A549 (cell line): ENCODE results near the gene CMPK2. TPM values are rescaled to one million over a fixed set of nuclear protein-coding genes. Genes with fewer than 3 reads are reported as not detected.

Experiments used
- ATAC-seq, 2 experiments: fragments of 200-7000 bp in 1 of 2; fragments of >200 bp in 1 of 2; cut with Nextera tagmentation in 1 of 2; cut with Tn5 transposase in 1 of 2; 3 replicates each; pipeline versions ENCODE4 v1.8.0 to v1.9.1; 2018 to 2020; ENCODE audit warnings: mild to moderate bottlenecking in 1 of 2, moderate library complexity in 1 of 2
- CTCF ChIA-PET: fragments of 300-600 bp; sonication (Branson Sonifier 250); formaldehyde crosslinking; extraction: SDS; loops from one replicate; lab custom pipeline; 2021; ENCODE audit warnings: antibody characterized with exemption, inconsistent platforms; lab: Yijun Ruan, JAX
- POLR2A ChIA-PET: fragments of 350-600 bp; formaldehyde crosslinking; extraction: SDS; loops from one replicate; lab custom pipeline; 2021; ENCODE audit warnings: antibody characterized with exemption, inconsistent platforms; lab: Yijun Ruan, JAX
- DNase-seq, 2 experiments: peaks; one replicate each; pipeline versions ENCODE4 v3.0.0 to v3.0.0-alpha.2; 2011 to 2016; ENCODE audit warnings: low read depth in 1 of 2, low spot score in 1 of 2
- FAIRE-seq: peaks from 2 replicates; lab custom pipeline; 2011; peaks lifted over from hg19 to GRCh38; lab: Jason Lieb, UNC
- H3K27ac ChIP-seq, 2 experiments: fragments of >200 bp; sonication (Bioruptor Twin); formaldehyde crosslinking; 3 replicates each; pipeline ENCODE4 v1.5.1; 2016 to 2017
- H3K4me1 ChIP-seq: fragments of >200 bp; sonication (Bioruptor Twin); formaldehyde crosslinking; 3 replicates; pipeline ENCODE4 v1.6.1; 2016
- H3K4me2 ChIP-seq: fragments of >200 bp; sonication (Bioruptor Twin); formaldehyde crosslinking; 3 replicates; pipeline ENCODE4 v1.6.1; 2016
- H3K4me3 ChIP-seq: fragments of >200 bp; sonication (Bioruptor Twin); formaldehyde crosslinking; 3 replicates; pipeline ENCODE4 v1.5.1; 2016
- H3K9me3 ChIP-seq: fragments of >200 bp; sonication (Bioruptor Twin); formaldehyde crosslinking; 3 replicates; pipeline ENCODE4 v1.6.1; 2016
- BHLHE40 ChIP-seq: IDR thresholded peaks from 2 replicates; pipeline ENCODE4 v1.6.1; 2012; ENCODE audit warnings: low read depth, low read length, inconsistent platforms
- CEBPB ChIP-seq, 2 experiments: fragments of >200 bp in 1 of 2; sonication (Bioruptor Twin) in 1 of 2; formaldehyde crosslinking in 1 of 2; IDR thresholded peaks; 2 replicates each; pipeline ENCODE4 v1.6.1; 2012 to 2016
- CTCF ChIP-seq: fragments of >200 bp; sonication (Bioruptor Twin); formaldehyde crosslinking; IDR thresholded peaks from 3 replicates; pipeline ENCODE4 v1.5.1; 2016
- EHF ChIP-seq: fragments of 250-450 bp; sonication (Bioruptor Pico); IDR thresholded peaks from 2 replicates; pipeline ENCODE4 v1.5.0; 2020; ENCODE audit warnings: mild to moderate bottlenecking
- EHMT2 ChIP-seq: fragments of 200-600 bp; sonication (generic); IDR thresholded peaks from 2 replicates; pipeline ENCODE4 v1.6.1; 2016; ENCODE audit warnings: antibody characterized with exemption, low read depth, mild to moderate bottlenecking, moderate library complexity
- FOSL2 ChIP-seq, 2 experiments: fragments of 450-650 bp in 1 of 2; fragments of >200 bp in 1 of 2; sonication (Bioruptor Twin) in 1 of 2; formaldehyde crosslinking; IDR thresholded peaks; 2 replicates each; pipeline versions ENCODE4 v1.5.0 to v1.6.1; 2016 to 2020; ENCODE audit warnings: mild to moderate bottlenecking in 1 of 2, moderate library complexity in 1 of 2
- FOXS1 ChIP-seq: fragments of 250-450 bp; sonication (Bioruptor Pico); IDR thresholded peaks from 2 replicates; pipeline ENCODE4 v1.5.0; 2020; ENCODE audit warnings: mild to moderate bottlenecking, moderate library complexity
- HES2 ChIP-seq: fragments of >200 bp; sonication (Bioruptor Twin); formaldehyde crosslinking; IDR thresholded peaks from 2 replicates; pipeline ENCODE4 v1.6.1; 2016
- HOXA7 ChIP-seq: fragments of 250-450 bp; sonication (Bioruptor Pico); IDR thresholded peaks from 2 replicates; pipeline ENCODE4 v1.5.0; 2020; ENCODE audit warnings: mild to moderate bottlenecking, moderate library complexity
- HOXB13 ChIP-seq: fragments of 250-450 bp; sonication (Bioruptor Pico); IDR thresholded peaks from 2 replicates; pipeline ENCODE4 v1.5.0; 2020; ENCODE audit warnings: low read depth, mild to moderate bottlenecking, moderate library complexity
- JUN ChIP-seq, 2 experiments: fragments of >200 bp; sonication (Bioruptor Twin); formaldehyde crosslinking; IDR thresholded peaks; 2 replicates in 1 of 2; 3 replicates in 1 of 2; pipeline ENCODE4 v1.6.1; 2016 to 2017
- JUNB ChIP-seq: fragments of >200 bp; sonication (Bioruptor Twin); formaldehyde crosslinking; IDR thresholded peaks from 2 replicates; pipeline ENCODE4 v1.6.1; 2016
- KDM1A ChIP-seq: fragments of 200-600 bp; sonication (generic); IDR thresholded peaks from 2 replicates; pipeline ENCODE4 v1.6.1; 2016; ENCODE audit warnings: low read depth, mild to moderate bottlenecking
- MYC ChIP-seq: IDR thresholded peaks from 2 replicates; pipeline ENCODE4 v1.6.1; 2012; ENCODE audit warnings: mild to moderate bottlenecking, inconsistent platforms, low read length, improper control_type of control experiment, borderline replicate concordance
- NFE2L2 ChIP-seq: fragments of 150-350 bp; conservative IDR thresholded peaks from 2 replicates; pipeline ENCODE4 v1.6.1; 2014; ENCODE audit warnings: low read length
- PHF8 ChIP-seq: fragments of 200-600 bp; sonication (generic); IDR thresholded peaks from 2 replicates; pipeline ENCODE4 v1.6.1; 2016; ENCODE audit warnings: low read depth, mild to moderate bottlenecking, antibody characterized with exemption, moderate library complexity, borderline replicate concordance
- POLR2AphosphoS2 ChIP-seq: conservative IDR thresholded peaks from 2 replicates; pipeline ENCODE4 v1.6.1; 2012; ENCODE audit warnings: low read length, improper control_type of control experiment, inconsistent platforms
- RAD21 ChIP-seq, 2 experiments: fragments of >200 bp in 1 of 2; sonication (Bioruptor Twin) in 1 of 2; formaldehyde crosslinking in 1 of 2; IDR thresholded peaks in 1 of 2; conservative IDR thresholded peaks in 1 of 2; 2 replicates in 1 of 2; 3 replicates in 1 of 2; pipeline ENCODE4 v1.6.1; 2012 to 2018; ENCODE audit warnings: inconsistent platforms in 1 of 2
- USF2 ChIP-seq: fragments of 450-650 bp; IDR thresholded peaks from 2 replicates; pipeline ENCODE4 v1.6.1; 2014; ENCODE audit warnings: antibody characterized with exemption
- ZNF302 ChIP-seq: fragments of 250-450 bp; sonication (Bioruptor Pico); IDR thresholded peaks from 2 replicates; pipeline ENCODE4 v1.9.0; 2021; ENCODE audit warnings: inconsistent platforms, mild to moderate bottlenecking, moderate library complexity
- ZSCAN20 ChIP-seq: fragments of 250-450 bp; sonication (Bioruptor Pico); IDR thresholded peaks from 2 replicates; pipeline ENCODE4 v1.8.0; 2022; ENCODE audit warnings: mild to moderate bottlenecking, moderate library complexity
- WGBS: methylation state at CpG from one replicate; pipeline ENCODE4 v1.1.6; 2017; ENCODE audit errors: missing lambda C conversion rate; 5-methylcytosine and 5-hydroxymethylcytosine counted together
- polyA plus RNA-seq, 4 experiments: library from polyadenylated mRNA; depleted of rRNA in 3 of 4; stranded (reverse); fragments of >200 nt; fragmentation: RNase III in 1 of 4; extraction: RNeasy Plus Mini Kit Qiagen cat#74134 plus additional on column Dnase treatment in 1 of 4; gene quantifications; 2 replicates in 3 of 4; 3 replicates in 1 of 4; pipeline ENCODE4 v1.2.3, GENCODE V29; 2011 to 2017
- TF ChIP-seq, protein P1 (sequence below): fragments of 200-600 bp; sonication (generic); IDR thresholded peaks from 2 replicates; pipeline ENCODE4 v1.6.1; 2016; ENCODE audit warnings: antibody characterized with exemption, mild to moderate bottlenecking, moderate library complexity

The CMPK2 gene
- polyA plus RNA-seq, 2 of the 4 experiments (the other 2 are of a cell fraction): 0.12 to 0.41 TPM

DNA sequence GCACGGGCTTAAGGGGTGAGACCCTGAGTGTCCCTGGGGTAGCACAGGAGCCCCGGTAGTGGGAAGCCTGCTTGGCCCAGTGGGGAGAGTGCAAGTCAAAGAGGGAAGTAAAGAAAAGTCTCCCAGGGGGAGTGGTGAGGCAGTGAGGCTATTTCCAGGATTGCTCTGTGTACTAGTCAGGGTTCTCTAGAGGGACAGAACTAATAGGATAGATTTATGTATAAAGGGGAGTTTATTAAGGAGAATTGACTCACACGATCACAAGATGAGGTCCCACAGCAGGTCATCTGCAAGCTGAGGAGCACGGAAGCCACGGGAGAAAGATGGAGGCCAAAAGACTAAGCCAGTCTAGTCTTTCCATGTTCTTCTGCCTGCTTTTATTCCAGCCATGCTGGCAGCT lies 45.5 kb downstream of the CMPK2 start:
- no peaks in the 10 kb centered on the region for H3K4me1 ChIP-seq

GRCh38 chr2:6819668-6820067 lies 46.0 kb downstream of the CMPK2 start:
- Histone ChIP-seq H3K4me3 (no peak overlapping the region), H3K4me2 (no peak overlapping the region)
- no peak for DNase-seq
- TF ChIP-seq PHF8 (no peak), FOXS1 (CRISPR knock-in tag) (no peak), FOSL2 (IDR thresholded peaks at IDR 0.05) (no peak), FOSL2 (CRISPR knock-in tag; IDR thresholded peaks at IDR 0.05) (no peak), JUNB (no peak), RAD21 (conservative IDR thresholded peaks at IDR 0.05 in 1 of 2, IDR thresholded peaks at IDR 0.05 in 1 of 2) (no peak), BHLHE40 (no peak), HES2 (no peak), JUN (IDR thresholded peaks at IDR 0.05) (no peak), MYC (no peak), CTCF (no peak), USF2 (no peak), ZNF302 (CRISPR knock-in tag) (no peak), POLR2AphosphoS2 (no peak), ZSCAN20 (CRISPR knock-in tag) (no peak), EHF (CRISPR knock-in tag) (no peak), HOXB13 (CRISPR knock-in tag) (no peak), HOXA7 (CRISPR knock-in tag) (no peak), CEBPB (IDR thresholded peaks at IDR 0.05) (no peak)
- TF ChIP-seq, all 56 proteins: peak for 0
- Histone ChIP-seq H3K4me1 (no peaks in the 10 kb centered on the region), H3K9me3 (no peaks in the 10 kb centered on the region), H3K27ac (no peak overlapping the region)
- no peak for ATAC-seq
- WGBS: 20% methylated on average over 3 of the region's 3 CpGs
- ChIA-PET CTCF (no interaction called here), POLR2A (no interaction called here)
- no peak for FAIRE-seq

More for the DNA sequence above, 45.5 kb downstream of the CMPK2 start:
- no peak for FAIRE-seq
- H3K4me3 ChIP-seq: no peak overlapping the region
- H3K4me2 ChIP-seq: no peak overlapping the region
- DNase-seq: no peak
- H3K27ac ChIP-seq: no peak overlapping the region
- ChIA-PET CTCF (interaction anchor here (0.7 to 1.2 kb wide), 2 partner anchors 9 to 46 kb away, joined by 3 to 4 read pairs; partner anchors contain the start of gene CMPK2), POLR2A (no interaction called here)
- 14% methylated on average over 5 of the region's 5 CpGs for WGBS
- no peak for ATAC-seq
- TF ChIP-seq RAD21 (conservative IDR thresholded peaks at IDR 0.05 in 1 of 2, IDR thresholded peaks at IDR 0.05 in 1 of 2) (no peak), USF2 (no peak), HES2 (no peak), KDM1A (no peak), JUN (IDR thresholded peaks at IDR 0.05) (no peak), NFE2L2 (no peak), EHMT2 (no peak), CEBPB (IDR thresholded peaks at IDR 0.05) (no peak)
- TF ChIP-seq, protein P1, sequence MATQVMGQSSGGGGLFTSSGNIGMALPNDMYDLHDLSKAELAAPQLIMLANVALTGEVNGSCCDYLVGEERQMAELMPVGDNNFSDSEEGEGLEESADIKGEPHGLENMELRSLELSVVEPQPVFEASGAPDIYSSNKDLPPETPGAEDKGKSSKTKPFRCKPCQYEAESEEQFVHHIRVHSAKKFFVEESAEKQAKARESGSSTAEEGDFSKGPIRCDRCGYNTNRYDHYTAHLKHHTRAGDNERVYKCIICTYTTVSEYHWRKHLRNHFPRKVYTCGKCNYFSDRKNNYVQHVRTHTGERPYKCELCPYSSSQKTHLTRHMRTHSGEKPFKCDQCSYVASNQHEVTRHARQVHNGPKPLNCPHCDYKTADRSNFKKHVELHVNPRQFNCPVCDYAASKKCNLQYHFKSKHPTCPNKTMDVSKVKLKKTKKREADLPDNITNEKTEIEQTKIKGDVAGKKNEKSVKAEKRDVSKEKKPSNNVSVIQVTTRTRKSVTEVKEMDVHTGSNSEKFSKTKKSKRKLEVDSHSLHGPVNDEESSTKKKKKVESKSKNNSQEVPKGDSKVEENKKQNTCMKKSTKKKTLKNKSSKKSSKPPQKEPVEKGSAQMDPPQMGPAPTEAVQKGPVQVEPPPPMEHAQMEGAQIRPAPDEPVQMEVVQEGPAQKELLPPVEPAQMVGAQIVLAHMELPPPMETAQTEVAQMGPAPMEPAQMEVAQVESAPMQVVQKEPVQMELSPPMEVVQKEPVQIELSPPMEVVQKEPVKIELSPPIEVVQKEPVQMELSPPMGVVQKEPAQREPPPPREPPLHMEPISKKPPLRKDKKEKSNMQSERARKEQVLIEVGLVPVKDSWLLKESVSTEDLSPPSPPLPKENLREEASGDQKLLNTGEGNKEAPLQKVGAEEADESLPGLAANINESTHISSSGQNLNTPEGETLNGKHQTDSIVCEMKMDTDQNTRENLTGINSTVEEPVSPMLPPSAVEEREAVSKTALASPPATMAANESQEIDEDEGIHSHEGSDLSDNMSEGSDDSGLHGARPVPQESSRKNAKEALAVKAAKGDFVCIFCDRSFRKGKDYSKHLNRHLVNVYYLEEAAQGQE: no peak
- no peaks in the 10 kb centered on the region for H3K9me3 ChIP-seq
